Type B pancreatic cell (in vitro differentiated cells): ENCODE measurements around the gene LY6G6C. TPM values are rescaled to one million over a fixed set of nuclear protein-coding genes. Genes with fewer than 3 reads are reported as not detected.

Experiments
- DNase-seq: peaks from one replicate; pipeline ENCODE4 v3.0.0; 2021; ENCODE audit warnings: mixed read lengths; ENCODE audit not compliant: unreplicated experiment; ENCODE audit errors: extremely low spot score
- H3K27ac Mint-ChIP-seq: 2 replicates; pipeline ENCODE4 v1.8.0; 2021; ENCODE audit warnings: mild to moderate bottlenecking, mixed read lengths
- H3K27me3 Mint-ChIP-seq: 2 replicates; pipeline ENCODE4 v1.8.0; 2021; ENCODE audit warnings: mixed read lengths
- H3K36me3 Mint-ChIP-seq: 2 replicates; pipeline ENCODE4 v1.8.0; 2021; ENCODE audit warnings: mixed read lengths
- H3K4me1 Mint-ChIP-seq: one replicate; pipeline ENCODE4 v1.8.0; 2021; ENCODE audit warnings: mixed read lengths; ENCODE audit not compliant: unreplicated experiment
- H3K4me3 Mint-ChIP-seq: 2 replicates; pipeline ENCODE4 v1.8.0; 2021; ENCODE audit warnings: mild to moderate bottlenecking, mixed read lengths
- H3K9me3 Mint-ChIP-seq: 2 replicates; pipeline ENCODE4 v1.8.0; 2021; ENCODE audit warnings: mixed read lengths
- CTCF ChIP-seq: fragments of 200-600 bp; sonication (generic); conservative IDR thresholded peaks from 2 replicates; pipeline ENCODE4 v1.5.0; 2021; ENCODE audit warnings: antibody characterized with exemption, mild to moderate bottlenecking
- total RNA-seq: library from RNA; stranded (reverse); gene quantifications from 2 replicates; pipeline ENCODE4 v1.2.1, GENCODE V29; 2021; ENCODE audit warnings: low replicate concordance

Gene LY6G6C
- total RNA-seq, 1 donor from 2014 or later = 2.5 TPM

GRCh38 chr6:31705931-31706330 lies 15.6 kb downstream of the LY6G6C start:
- peaks cover 3% of the 10 kb centered on the region for H3K36me3 Mint-ChIP-seq

GRCh38 chr6:31702819-31703716 lies 18.5 kb downstream of the LY6G6C start, which contains the start of gene ABHD16A:
Gene ABHD16A (minus strand): TSS chr6:31703324. CDS start chr6:31703281, 43 bp downstream.
- peak; percentile 98 for DNase-seq

More at GRCh38 chr6:31705931-31706330, 15.6 kb downstream of the LY6G6C start:
- H3K27me3 Mint-ChIP-seq = no peaks in the 10 kb centered on the region
- no peaks in the 10 kb centered on the region for H3K9me3 Mint-ChIP-seq
- no peak for DNase-seq
- peaks cover 18% of the 10 kb centered on the region for H3K4me1 Mint-ChIP-seq
- no peak overlapping the region for H3K4me3 Mint-ChIP-seq
- no peak overlapping the region for H3K27ac Mint-ChIP-seq
- TF ChIP-seq CTCF = no peak

GRCh38 chr6:31702405-31702818 lies 19.1 kb downstream of the LY6G6C start:
- Mint-ChIP-seq H3K4me3 (peak overlapping the region; percentile 91), H3K4me1 (peaks cover 14% of the 10 kb centered on the region), H3K27me3 (no peaks in the 10 kb centered on the region), H3K9me3 (no peaks in the 10 kb centered on the region), H3K36me3 (peaks cover 11% of the 10 kb centered on the region), H3K27ac (peak overlapping the region; percentile 97)
- no peak for TF ChIP-seq CTCF
- no peak for DNase-seq

More at GRCh38 chr6:31702819-31703716, 18.5 kb downstream of the LY6G6C start, which contains the start of gene ABHD16A:
- peaks cover 14% of the 10 kb centered on the region for H3K4me1 Mint-ChIP-seq
- H3K27me3 Mint-ChIP-seq = no peaks in the 10 kb centered on the region
- no peaks in the 10 kb centered on the region for H3K9me3 Mint-ChIP-seq
- peaks cover 4% of the 10 kb centered on the region for H3K36me3 Mint-ChIP-seq
- H3K27ac Mint-ChIP-seq = peak within 1 kb of the TSS; percentile 97
- peak; percentile 32 for TF ChIP-seq CTCF
- peak within 1 kb of the TSS; percentile 91 for H3K4me3 Mint-ChIP-seq

GRCh38 chr6:31701666-31702404 lies 19.7 kb downstream of the LY6G6C start:
- TF ChIP-seq CTCF = no peak
- H3K4me3 Mint-ChIP-seq = peak overlapping the region; percentile 91
- peaks cover 14% of the 10 kb centered on the region for H3K4me1 Mint-ChIP-seq
- H3K36me3 Mint-ChIP-seq = peaks cover 17% of the 10 kb centered on the region
- no peaks in the 10 kb centered on the region for H3K9me3 Mint-ChIP-seq
- no peaks in the 10 kb centered on the region for H3K27me3 Mint-ChIP-seq
- DNase-seq = no peak
- peak overlapping the region; percentile 97 for H3K27ac Mint-ChIP-seq

GRCh38 chr6:31700740-31701401 lies 20.7 kb downstream of the LY6G6C start:
- TF ChIP-seq CTCF = no peak
- H3K4me3 Mint-ChIP-seq = peak overlapping the region; percentile 91
- peaks cover 14% of the 10 kb centered on the region for H3K4me1 Mint-ChIP-seq
- no peak for DNase-seq
- H3K27me3 Mint-ChIP-seq = no peaks in the 10 kb centered on the region
- H3K9me3 Mint-ChIP-seq = no peaks in the 10 kb centered on the region
- H3K36me3 Mint-ChIP-seq = peaks cover 18% of the 10 kb centered on the region
- peak overlapping the region; percentile 97 for H3K27ac Mint-ChIP-seq
